ENCODE measurements around the gene GABRR3.

Gene GABRR3

GRCh38 chr3:97949743-97950142, 85.4 kb downstream of the GABRR3 start:
- no peak overlapping the region for H3K27ac Mint-ChIP-seq
- H3K9me3 Mint-ChIP-seq: no peaks in the 10 kb centered on the region
- H3K27me3 Mint-ChIP-seq (ENCODE audit: low read depth): peaks cover 5% of the 10 kb centered on the region
- H3K4me1 Mint-ChIP-seq: no peaks in the 10 kb centered on the region
- H3K36me3 Mint-ChIP-seq (ENCODE audit: low read depth): peaks cover 73% of the 10 kb centered on the region
- H3K4me3 Mint-ChIP-seq: no peak overlapping the region
- TF ChIP-seq CTCF (IDR thresholded peaks at IDR 0.05; ENCODE audit: unreplicated experiment in 3 of 3): no peak

GRCh38 chr3:97949110-97949485, 86.0 kb downstream of the GABRR3 start:
- no peak for TF ChIP-seq CTCF (IDR thresholded peaks at IDR 0.05; ENCODE audit: unreplicated experiment in 3 of 3)
- no peaks in the 10 kb centered on the region for H3K4me1 Mint-ChIP-seq

GRCh38 chr3:97948351-97949109, 86.6 kb downstream of the GABRR3 start:
- H3K27ac Mint-ChIP-seq: peak overlapping the region; percentile 25 to 50 (median 29)
- H3K27me3 Mint-ChIP-seq (ENCODE audit: low read depth): peaks cover 5% of the 10 kb centered on the region
- no peaks in the 10 kb centered on the region for H3K4me1 Mint-ChIP-seq
- TF ChIP-seq CTCF (IDR thresholded peaks at IDR 0.05; ENCODE audit: unreplicated experiment in 3 of 3): no peak
- H3K36me3 Mint-ChIP-seq (ENCODE audit: low read depth): peaks cover 73% of the 10 kb centered on the region
- no peak overlapping the region for H3K4me3 Mint-ChIP-seq
- no peaks in the 10 kb centered on the region for H3K9me3 Mint-ChIP-seq

More at GRCh38 chr3:97949110-97949485, 86.0 kb downstream of the GABRR3 start:
- H3K4me3 Mint-ChIP-seq: no peak overlapping the region
- peaks cover 70% of the 10 kb centered on the region for H3K36me3 Mint-ChIP-seq (ENCODE audit: low read depth)
- H3K27ac Mint-ChIP-seq: no peak overlapping the region
- peaks cover 5% of the 10 kb centered on the region for H3K27me3 Mint-ChIP-seq (ENCODE audit: low read depth)
- H3K9me3 Mint-ChIP-seq: no peaks in the 10 kb centered on the region

- no peaks in the 10 kb centered on the region for H3K4me1 Mint-ChIP-seq
- H3K9me3 Mint-ChIP-seq: no peaks in the 10 kb centered on the region
- peak overlapping the region in 1 of 3 experiments; percentile 34 for H3K27ac Mint-ChIP-seq
- no peak overlapping the region for H3K4me3 Mint-ChIP-seq
- H3K27me3 Mint-ChIP-seq (ENCODE audit: low read depth): no peaks in the 10 kb centered on the region
- H3K36me3 Mint-ChIP-seq (ENCODE audit: low read depth): peaks cover 44% of the 10 kb centered on the region
- TF ChIP-seq CTCF (IDR thresholded peaks at IDR 0.05; ENCODE audit: unreplicated experiment in 3 of 3): no peak
These were observed 92.1 kb downstream of the GABRR3 start for GRCh38 chr3:97942801-97943546.

GRCh38 chr3:97940034-97940433, 95.1 kb downstream of the GABRR3 start:
- H3K4me3 Mint-ChIP-seq: no peak overlapping the region
- H3K4me1 Mint-ChIP-seq: no peaks in the 10 kb centered on the region
- TF ChIP-seq CTCF (IDR thresholded peaks at IDR 0.05; ENCODE audit: unreplicated experiment in 3 of 3): no peak
- H3K9me3 Mint-ChIP-seq: no peaks in the 10 kb centered on the region
- H3K27ac Mint-ChIP-seq: no peak overlapping the region
- no peaks in the 10 kb centered on the region for H3K27me3 Mint-ChIP-seq (ENCODE audit: low read depth)
- peaks cover 41% of the 10 kb centered on the region for H3K36me3 Mint-ChIP-seq (ENCODE audit: low read depth)

Data from nephron (organoid).